8988T (cell line): Measurements from ENCODE around the gene MOK.

Experiments used
- DNase-seq: peaks from one replicate; pipeline ENCODE4 v3.0.0; 2011

MOK gene

DNA sequence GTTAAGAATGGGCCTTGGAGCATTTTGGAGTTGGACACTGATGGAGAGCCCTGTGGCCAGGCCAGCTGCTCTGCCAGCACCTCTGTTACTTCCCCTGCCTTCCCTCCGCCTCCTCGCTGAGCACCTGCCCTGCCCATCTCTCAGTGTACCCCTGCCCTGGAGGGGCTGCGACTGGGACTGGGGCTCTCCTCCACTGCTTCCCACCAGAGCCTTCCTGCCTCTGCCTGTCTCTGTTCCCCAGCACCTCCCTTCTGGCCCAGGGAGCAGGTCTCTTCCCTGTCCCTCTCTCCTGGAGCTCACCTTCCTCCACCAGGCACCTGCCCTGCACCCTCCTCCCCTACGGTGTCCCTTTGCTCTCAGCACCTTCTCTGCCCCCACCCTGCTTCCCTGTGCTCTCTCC, 103.2 kb downstream of the MOK start:
- DNase-seq, result no peak

GRCh38 chr14:102201353-102201738, 103.6 kb downstream of the MOK start:
- DNase-seq, result no peak

- DNase-seq, result no peak
These were observed 104.1 kb downstream of the MOK start for GRCh38 chr14:102200690-102201352.

GRCh38 chr14:102197317-102197853, 107.6 kb downstream of the MOK start:
- DNase-seq, result no peak

- DNase-seq, result no peak
These were observed 108.1 kb downstream of the MOK start for GRCh38 chr14:102196902-102197230.

GRCh38 chr14:102196039-102196901, 108.7 kb downstream of the MOK start:
- no peak for DNase-seq

DNA sequence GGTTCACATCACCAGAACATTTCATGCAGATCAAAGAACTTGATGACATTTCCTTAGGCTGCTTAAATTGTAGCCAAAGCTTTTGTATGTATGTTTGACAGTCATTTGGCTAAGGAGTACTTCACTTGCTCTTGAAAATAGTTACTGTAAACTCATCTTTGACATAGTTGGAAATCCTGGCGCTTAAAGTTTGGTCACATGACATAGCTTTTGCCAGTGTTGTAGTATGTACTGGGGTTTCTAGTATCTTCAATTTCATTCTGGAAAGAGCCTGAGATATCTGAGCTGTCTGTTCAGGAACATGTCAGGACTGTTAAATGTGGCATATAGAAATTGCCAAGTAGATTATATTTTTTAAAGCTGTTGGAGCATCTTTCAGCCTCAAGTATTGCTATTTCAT, 109.5 kb downstream of the MOK start:
- DNase-seq, result no peak

DNA sequence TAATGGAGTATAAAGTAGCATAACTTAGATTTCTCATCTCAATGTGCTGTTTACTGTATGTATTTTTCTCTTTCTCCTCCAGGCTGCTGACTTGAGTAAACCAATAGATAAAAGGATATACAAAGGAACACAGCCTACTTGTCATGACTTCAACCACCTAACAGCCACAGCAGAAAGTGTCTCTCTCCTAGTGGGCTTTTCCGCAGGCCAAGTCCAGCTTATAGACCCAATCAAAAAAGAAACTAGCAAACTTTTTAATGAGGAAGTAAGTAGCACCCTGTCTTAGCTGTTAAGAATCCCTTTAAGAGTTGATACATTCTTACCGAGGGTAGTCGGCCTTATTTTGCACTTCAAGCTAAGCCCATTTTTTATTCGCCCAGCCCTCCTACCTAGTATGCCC, 110.1 kb downstream of the MOK start:
- DNase-seq, result no peak

DNA sequence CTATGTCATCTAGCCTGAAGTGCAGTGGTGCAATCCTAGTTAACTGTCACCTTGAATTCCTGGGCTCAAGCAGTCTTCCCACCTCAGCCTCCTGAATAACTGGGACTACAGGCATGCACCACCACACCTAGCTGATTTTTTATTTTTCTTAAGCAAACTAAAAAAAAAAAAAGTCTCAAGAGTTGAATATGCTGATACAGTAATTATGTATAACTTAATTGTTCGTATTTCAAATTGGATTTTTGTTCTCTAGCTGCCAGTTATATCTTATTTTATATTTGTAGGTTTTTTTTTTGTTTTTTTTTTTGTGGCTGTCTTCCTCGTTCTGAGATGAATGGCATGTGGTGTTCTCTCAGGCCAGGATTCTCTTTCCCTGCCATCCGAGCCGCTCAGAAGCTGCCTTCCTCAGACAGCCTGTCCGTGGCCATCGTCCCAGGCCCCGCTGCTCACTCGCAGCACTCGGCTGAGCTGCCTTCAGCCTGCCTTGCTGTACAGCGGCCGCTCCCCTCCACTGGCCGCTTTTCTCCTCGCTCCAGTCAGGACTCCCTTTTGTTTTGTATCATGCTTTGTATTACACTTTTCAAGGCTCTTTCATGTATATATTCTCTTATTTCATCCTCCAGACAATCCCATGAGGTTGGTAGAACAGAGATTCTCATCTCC, 112.0 kb downstream of the MOK start:
- no peak for DNase-seq

- no peak for DNase-seq
These were observed 115.1 kb downstream of the MOK start for GRCh38 chr14:102189874-102190273.

DNA sequence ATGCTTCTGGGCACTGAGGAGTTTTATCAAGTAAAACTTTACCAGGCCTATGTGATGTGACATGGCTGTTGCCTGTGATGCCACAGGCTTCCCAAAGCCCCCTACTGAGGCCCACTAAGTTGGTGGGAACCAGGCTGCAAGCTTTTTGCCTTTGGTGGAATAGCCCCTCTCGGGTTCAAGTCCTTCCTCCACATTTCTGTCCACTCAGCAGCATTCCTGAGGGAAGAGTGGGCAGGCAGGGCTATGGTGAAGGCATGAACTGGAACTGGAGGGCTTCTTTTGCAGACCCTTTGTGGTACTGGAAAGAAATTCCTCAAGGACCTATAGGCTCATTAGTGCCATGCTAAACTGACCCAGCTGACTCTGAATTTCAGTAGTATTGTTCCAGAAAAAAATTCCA, 116.8 kb downstream of the MOK start:
- DNase-seq, result no peak

DNA sequence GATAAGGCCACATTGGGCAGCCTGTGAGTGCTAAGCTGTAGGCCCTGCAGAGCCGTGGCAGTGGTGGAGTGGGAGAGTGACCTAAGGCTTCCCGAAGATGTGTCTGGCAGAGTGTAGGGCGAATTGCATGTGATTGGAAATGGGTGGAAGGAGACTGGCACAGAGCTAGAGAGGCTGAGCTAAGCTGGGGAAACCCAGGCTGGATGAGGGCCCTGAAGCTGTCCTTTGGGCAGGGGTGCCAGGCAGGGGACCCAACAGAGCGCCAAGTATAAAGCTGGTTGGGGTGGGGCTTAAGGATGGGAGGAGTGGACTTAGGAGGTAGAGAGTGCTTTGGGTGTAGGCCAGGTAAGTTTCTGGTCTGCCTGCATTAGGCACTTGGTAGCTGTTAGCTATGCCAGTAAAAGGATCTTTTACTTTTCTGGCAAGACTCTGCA, 117.4 kb downstream of the MOK start:
- no peak for DNase-seq

GRCh38 chr14:102187044-102187443, 117.9 kb downstream of the MOK start:
- DNase-seq, result no peak

- no peak for DNase-seq
These were observed 119.6 kb downstream of the MOK start for GRCh38 chr14:102185360-102185759.

- no peak for DNase-seq
These were observed 120.5 kb downstream of the MOK start for GRCh38 chr14:102184316-102185035.

GRCh38 chr14:102183886-102184285, 121.1 kb downstream of the MOK start:
- no peak for DNase-seq

DNA sequence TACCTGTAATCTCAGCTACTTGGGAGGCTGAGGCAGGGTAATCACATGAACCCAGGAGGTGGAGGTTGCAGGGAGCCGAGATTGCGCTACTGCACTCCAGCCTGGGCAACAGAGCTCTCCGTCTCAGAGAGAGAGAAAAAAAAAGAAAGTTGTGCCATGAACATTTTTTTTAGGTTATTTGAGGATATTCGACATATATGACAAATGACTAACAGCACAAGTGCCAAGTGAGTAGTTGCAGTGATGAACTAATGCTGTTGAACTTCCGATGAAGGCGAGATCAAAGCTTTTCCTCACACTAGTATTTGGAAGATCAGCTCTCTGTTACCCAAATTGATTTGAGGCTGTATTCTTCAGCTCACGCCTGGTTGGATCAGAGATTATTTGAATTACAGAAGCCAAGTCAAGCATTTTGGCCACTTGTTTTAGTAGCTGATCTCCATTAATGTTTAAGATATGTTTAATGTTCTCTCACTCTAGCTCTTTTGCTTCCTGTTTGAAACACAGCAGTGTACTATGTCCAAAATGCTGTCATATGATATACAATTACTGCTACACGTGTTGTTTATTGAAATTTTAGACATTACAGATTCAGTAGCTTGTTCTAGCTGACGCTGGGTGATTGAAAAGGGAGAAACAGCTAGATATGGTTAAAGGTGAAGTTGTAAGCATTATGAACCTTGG, 121.9 kb downstream of the MOK start:
- DNase-seq, result no peak

GRCh38 chr14:102182190-102182589, 122.8 kb downstream of the MOK start:
- no peak for DNase-seq

GRCh38 chr14:102181187-102181586, 123.8 kb downstream of the MOK start:
- no peak for DNase-seq

DNA sequence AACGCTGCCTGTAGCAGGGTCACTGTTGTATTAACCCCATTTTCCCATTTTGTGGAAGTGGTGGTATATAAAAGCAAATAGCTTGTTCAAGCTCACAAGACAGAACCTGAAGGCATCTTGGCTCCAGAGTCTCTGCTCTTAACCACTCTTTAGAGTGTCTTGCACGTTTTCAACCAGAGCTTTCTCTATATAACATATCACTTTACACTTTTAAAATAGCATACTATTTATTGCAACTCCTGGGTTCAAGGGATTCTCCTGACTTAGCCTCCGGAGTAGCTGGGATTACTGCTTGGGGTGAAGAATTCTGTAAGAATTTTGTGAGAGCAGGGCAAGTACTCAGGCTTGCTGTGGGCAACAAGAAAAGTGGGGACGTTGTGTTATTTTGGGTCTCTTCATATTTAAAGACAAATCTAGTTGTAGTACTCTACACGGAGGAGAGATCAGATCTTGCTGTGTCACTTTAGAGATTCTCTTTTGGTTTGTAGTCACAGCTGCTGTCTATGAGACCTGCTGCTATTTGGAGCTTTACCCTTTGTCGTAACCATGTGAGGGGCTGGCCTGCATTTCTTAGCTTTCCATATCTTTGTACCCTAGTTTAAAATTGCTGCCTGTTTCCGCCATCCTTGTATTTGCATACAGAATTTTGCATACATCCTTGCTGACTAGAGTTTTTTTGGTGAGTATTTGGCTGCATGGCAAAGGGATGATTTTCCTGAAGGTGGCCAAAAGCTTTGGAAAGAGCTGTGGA, 124.5 kb downstream of the MOK start:
- no peak for DNase-seq
